D721Med (cell line): ENCODE measurements around the gene RGS6.

Experiments used
- DNase-seq: peaks from one replicate; pipeline ENCODE4 v3.0.0; 2011; ENCODE audit warnings: low spot score; ENCODE audit not compliant: insufficient read length
- FAIRE-seq: peaks from 2 replicates; lab custom pipeline; 2011; peaks lifted over from hg19 to GRCh38; lab: Jason Lieb, UNC
- TF ChIP-seq, protein P1 (sequence below): IDR thresholded peaks from 2 replicates; pipeline ENCODE4 v1.5.1; 2012; ENCODE audit warnings: mild to moderate bottlenecking, control low read depth; ENCODE audit not compliant: insufficient read depth; ENCODE audit errors: missing control alignments

Gene RGS6

DNA sequence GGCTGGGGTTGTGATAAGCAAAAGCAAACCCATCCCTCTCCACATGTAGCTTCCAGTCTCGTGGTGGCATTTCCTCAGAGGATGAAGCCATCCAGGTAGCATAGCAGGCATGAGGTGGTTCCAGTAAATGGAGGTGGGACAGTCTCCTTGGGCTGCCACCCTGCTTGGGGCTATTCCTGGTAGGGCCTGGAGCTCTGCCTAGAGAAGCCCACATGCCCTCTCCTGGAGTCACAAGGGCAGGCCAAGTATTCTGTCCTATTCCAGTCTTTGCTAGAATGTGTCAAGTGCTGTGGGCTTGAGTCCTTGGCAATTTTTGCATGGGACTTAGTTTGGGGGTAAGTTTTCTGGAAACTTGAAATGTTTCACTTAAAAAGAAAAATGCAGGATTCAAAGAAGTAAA, 491.7 kb downstream of the RGS6 start:
- DNase-seq (no peak), FAIRE-seq (no peak)
- TF ChIP-seq, protein P1, sequence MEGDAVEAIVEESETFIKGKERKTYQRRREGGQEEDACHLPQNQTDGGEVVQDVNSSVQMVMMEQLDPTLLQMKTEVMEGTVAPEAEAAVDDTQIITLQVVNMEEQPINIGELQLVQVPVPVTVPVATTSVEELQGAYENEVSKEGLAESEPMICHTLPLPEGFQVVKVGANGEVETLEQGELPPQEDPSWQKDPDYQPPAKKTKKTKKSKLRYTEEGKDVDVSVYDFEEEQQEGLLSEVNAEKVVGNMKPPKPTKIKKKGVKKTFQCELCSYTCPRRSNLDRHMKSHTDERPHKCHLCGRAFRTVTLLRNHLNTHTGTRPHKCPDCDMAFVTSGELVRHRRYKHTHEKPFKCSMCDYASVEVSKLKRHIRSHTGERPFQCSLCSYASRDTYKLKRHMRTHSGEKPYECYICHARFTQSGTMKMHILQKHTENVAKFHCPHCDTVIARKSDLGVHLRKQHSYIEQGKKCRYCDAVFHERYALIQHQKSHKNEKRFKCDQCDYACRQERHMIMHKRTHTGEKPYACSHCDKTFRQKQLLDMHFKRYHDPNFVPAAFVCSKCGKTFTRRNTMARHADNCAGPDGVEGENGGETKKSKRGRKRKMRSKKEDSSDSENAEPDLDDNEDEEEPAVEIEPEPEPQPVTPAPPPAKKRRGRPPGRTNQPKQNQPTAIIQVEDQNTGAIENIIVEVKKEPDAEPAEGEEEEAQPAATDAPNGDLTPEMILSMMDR = no peak

DNA sequence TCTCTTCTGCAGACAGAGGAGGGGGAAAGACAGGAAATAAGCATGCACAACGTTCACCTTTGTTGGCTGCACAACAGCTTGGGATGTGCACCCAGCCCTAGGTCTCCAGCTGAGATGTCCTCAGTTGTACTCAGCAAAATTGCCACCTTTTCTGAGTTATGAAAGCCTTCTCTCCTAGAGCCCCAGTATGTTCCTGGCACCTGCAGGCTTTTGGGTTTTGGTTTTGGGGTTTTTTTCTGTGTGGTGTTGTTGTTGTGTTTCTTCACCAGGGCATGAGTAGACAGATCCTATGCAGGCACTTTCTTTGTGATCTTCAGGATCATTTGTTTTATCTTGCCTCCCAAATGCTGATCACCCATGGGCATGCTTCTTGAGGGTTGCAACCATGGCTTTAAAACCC, 498.2 kb downstream of the RGS6 start:
- TF ChIP-seq, protein P1 = no peak
- DNase-seq (no peak), FAIRE-seq (no peak)

DNA sequence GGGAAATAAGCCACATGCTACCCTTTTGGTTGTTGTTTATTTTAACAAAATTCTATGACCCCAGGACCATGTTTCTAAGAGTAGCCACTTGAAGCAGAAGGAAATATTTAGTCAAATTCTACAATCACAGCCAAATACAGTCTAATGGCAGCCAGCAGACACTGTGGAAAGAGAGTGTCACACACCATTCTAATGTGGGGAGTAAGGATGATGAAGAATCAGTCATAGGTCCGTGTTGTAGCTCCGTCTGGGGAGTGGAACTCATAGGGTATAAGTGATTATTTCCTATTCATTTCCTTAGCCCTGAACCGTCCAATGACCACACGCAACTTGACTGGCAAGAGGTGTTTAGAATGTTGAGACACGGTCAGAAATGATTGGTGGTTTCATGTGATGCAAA, 500.5 kb downstream of the RGS6 start:
- FAIRE-seq = no peak
- no peak for DNase-seq
- TF ChIP-seq, protein P1 = no peak

DNA sequence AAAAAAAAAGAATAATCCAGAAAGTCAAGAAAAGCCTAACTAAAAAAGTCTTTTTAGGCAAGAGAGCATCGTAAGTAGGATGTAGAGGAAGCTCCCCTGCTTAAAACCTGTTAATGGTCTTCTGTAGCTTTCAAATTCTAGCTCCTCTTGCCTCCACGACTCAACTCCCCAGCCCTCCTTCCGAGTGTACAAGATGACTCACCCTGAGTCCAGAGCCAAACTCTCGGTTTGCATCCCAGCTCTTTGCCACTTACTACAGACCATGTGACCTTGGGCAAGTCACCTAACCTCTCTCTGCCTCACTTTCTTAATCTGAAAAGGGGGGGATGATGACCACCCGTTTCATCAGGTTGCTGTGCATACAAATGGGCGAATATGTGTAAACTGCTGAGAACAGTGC, 501.3 kb downstream of the RGS6 start:
- TF ChIP-seq, protein P1 = no peak
- DNase-seq (no peak), FAIRE-seq (no peak)

DNA sequence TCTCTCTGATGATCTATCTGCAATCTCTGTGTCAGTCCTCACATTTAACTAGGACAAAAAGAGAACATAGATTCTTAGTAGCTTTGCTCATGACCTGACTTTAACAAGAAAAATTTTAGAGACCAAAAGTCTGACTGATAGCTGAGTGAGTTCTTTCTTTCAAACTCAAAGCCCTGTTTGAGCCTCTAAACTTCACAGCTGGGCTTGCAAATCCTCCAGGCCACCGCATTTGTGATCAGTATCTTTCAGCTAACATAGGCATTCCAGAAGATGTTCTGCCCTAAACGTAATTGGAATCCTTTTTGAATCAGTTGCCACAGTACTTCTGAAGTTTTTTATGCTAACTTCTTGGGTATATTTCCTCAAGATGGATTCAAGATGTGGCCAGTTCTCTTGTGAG, 502.6 kb downstream of the RGS6 start:
- DNase-seq = no peak
- TF ChIP-seq, protein P1 = no peak
- no peak for FAIRE-seq

DNA sequence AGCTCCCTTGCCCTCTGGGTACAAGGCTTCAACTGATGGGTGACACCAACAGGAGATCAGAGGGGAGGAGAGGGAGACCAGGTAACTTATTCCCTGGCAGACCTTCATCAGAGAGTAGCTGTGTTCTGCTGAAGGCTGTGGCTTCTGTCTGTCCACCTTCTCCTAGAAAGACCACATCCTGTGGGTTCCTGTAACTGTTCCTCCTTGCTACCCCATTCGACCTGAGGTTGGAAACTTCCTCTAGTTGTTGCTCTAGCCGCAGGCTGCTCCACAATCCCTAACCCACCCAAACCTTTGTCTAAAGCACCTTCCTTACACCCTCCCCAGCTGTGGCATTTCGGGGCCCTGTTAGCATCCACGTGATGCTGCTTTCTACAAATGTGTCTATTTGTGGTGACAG, 507.5 kb downstream of the RGS6 start:
- no peak for DNase-seq
- TF ChIP-seq, protein P1 = no peak
- no peak for FAIRE-seq

DNA sequence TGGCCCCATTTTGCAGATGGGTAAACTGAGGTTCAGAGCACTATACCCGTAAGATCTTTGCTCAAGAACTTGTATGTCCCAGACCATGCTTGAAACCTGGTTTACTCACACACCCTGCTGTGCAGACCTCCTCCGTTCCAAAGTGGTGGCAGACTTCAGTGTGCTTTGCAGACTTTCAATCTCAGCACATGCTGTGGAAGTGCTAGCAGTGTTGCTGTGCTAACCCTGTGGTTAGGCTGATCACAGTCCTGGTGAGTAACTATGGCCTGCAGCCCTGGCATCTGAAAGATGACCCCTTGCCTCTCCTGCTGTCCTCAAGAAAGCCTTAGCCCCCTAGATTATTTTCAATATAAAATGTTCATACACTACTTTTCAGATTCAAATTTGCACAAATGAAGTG, 511.0 kb downstream of the RGS6 start:
- DNase-seq (no peak), FAIRE-seq (no peak)
- TF ChIP-seq, protein P1 = no peak
